ENCODE data around the gene ACTG2.
"Not testable (repeated sequence)": the region's sequence is repeated elsewhere in the genome, so short reads cannot be mapped to it uniquely, and the experiment has no call there.

The ACTG2 gene

GRCh38 chr2:73937899-73938298, 45.1 kb downstream of the ACTG2 start:
- Histone ChIP-seq H3K27me3 (ENCODE audit: insufficient read depth, poor library complexity, severe bottlenecking) (no peaks in the 10 kb centered on the region), H3K4me3 (replicated peaks; ENCODE audit: insufficient read depth, low read length) (no peak overlapping the region), H3K27ac (replicated peaks) (no peak overlapping the region)
- no peak for DNase-seq (ENCODE audit: low read depth in 1 of 2, low spot score in 1 of 2)
- TF ChIP-seq SPI1 (IDR thresholded peaks at IDR 0.05; ENCODE audit: borderline replicate concordance, low read depth) (no peak), CTCF (IDR thresholded peaks at IDR 0.05; ENCODE audit: insufficient read depth, low read length) (no peak), REST (IDR thresholded peaks at IDR 0.05; ENCODE audit: insufficient replicate concordance, low read depth) (no peak), POLR2AphosphoS5 (IDR thresholded peaks at IDR 0.05; ENCODE audit: low read depth) (no peak), GABPA (IDR thresholded peaks at IDR 0.05; ENCODE audit: low read depth) (no peak)

- Histone ChIP-seq H3K4me3 (replicated peaks; ENCODE audit: insufficient read depth, low read length) (no peak overlapping the region), H3K27ac (replicated peaks) (no peak overlapping the region), H3K27me3 (ENCODE audit: insufficient read depth, poor library complexity, severe bottlenecking) (no peaks in the 10 kb centered on the region)
- TF ChIP-seq SPI1 (IDR thresholded peaks at IDR 0.05; ENCODE audit: borderline replicate concordance, low read depth) (no peak), POLR2AphosphoS5 (IDR thresholded peaks at IDR 0.05; ENCODE audit: low read depth) (no peak), GABPA (IDR thresholded peaks at IDR 0.05; ENCODE audit: low read depth) (no peak), REST (IDR thresholded peaks at IDR 0.05; ENCODE audit: insufficient replicate concordance, low read depth) (no peak), CTCF (IDR thresholded peaks at IDR 0.05; ENCODE audit: insufficient read depth, low read length) (no peak)
- DNase-seq (ENCODE audit: low read depth in 1 of 2, low spot score in 1 of 2) = no peak
Measured at GRCh38 chr2:73938718-73939352, 46.0 kb downstream of the ACTG2 start.

- no peak overlapping the region for H3K27ac ChIP-seq (replicated peaks)
- H3K4me3 ChIP-seq (replicated peaks; ENCODE audit: insufficient read depth, low read length) = no peak overlapping the region
- peak in 1 of 2 experiments; percentile 43 for DNase-seq (ENCODE audit: low read depth in 1 of 2, low spot score in 1 of 2)
- no peaks in the 10 kb centered on the region for H3K27me3 ChIP-seq (ENCODE audit: insufficient read depth, poor library complexity, severe bottlenecking)
- TF ChIP-seq SPI1 (IDR thresholded peaks at IDR 0.05; ENCODE audit: borderline replicate concordance, low read depth) (no peak), GABPA (IDR thresholded peaks at IDR 0.05; ENCODE audit: low read depth) (no peak), CTCF (IDR thresholded peaks at IDR 0.05; ENCODE audit: insufficient read depth, low read length) (no peak), POLR2AphosphoS5 (IDR thresholded peaks at IDR 0.05; ENCODE audit: low read depth) (no peak), REST (IDR thresholded peaks at IDR 0.05; ENCODE audit: insufficient replicate concordance, low read depth) (no peak)
Measured at GRCh38 chr2:73939419-73939818, 46.6 kb downstream of the ACTG2 start.

- H3K27ac ChIP-seq (replicated peaks); H3K4me3 ChIP-seq (replicated peaks; ENCODE audit: insufficient read depth, low read length); H3K27me3 ChIP-seq (ENCODE audit: insufficient read depth, poor library complexity, severe bottlenecking); DNase-seq (ENCODE audit: low read depth in 1 of 2, low spot score in 1 of 2): not testable (repeated sequence)
Measured at GRCh38 chr2:73940066-73940465, 47.3 kb downstream of the ACTG2 start.
